ENCODE measurements around the gene C1orf159. TPM values are rescaled to one million over a fixed set of nuclear protein-coding genes. Genes with fewer than 3 reads are reported as not detected.

The C1orf159 gene
- total and polyA plus RNA-seq, 9 of the 15 experiments (the other 6 are each of a cell fraction or from before 2014, with no cell fraction given), result 0.28 to 54.9 (median 10.6) TPM

GRCh38 chr1:1040004-1040991 lies 75.6 kb downstream of the C1orf159 start (continued):
- TF ChIP-seq POLR2G (IDR thresholded peaks at IDR 0.05; ENCODE audit: low read depth, low read length), result 0 out of 2 replicates have a peak, but pooled peaks have one; percentile 34
- TF ChIP-seq GATAD2B (IDR thresholded peaks at IDR 0.05; ENCODE audit: borderline replicate concordance), result 0 out of 2 replicates have a peak, but pooled peaks have one; percentile 56
- TF ChIP-seq CBX2 (IDR thresholded peaks at IDR 0.05; ENCODE audit: insufficient read depth, low read length, poor library complexity, severe bottlenecking), result no peak
- no peak for TF ChIP-seq MITF (IDR thresholded peaks at IDR 0.05)
- no peak for TF ChIP-seq GABPA (tag; conservative IDR thresholded peaks at IDR 0.05; ENCODE audit: low read depth)
- TF ChIP-seq HDGF (IDR thresholded peaks at IDR 0.05), result no peak
- 0 out of 2 replicates have a peak, but pooled peaks have one; percentile 80 for TF ChIP-seq RBM14 (IDR thresholded peaks at IDR 0.05; ENCODE audit: borderline replicate concordance, insufficient read depth, low read depth, low read length)
- peak; percentile 87 for TF ChIP-seq CXXC5 (CRISPR knock-in tag; IDR thresholded peaks at IDR 0.05)
- TF ChIP-seq STAG1 (CRISPR knock-in tag; IDR thresholded peaks at IDR 0.05; ENCODE audit: borderline replicate concordance), result 0 out of 2 replicates have a peak, but pooled peaks have one; percentile 8
- TF ChIP-seq ZNF124 (CRISPR knock-in tag; IDR thresholded peaks at IDR 0.05), result no peak
- TF ChIP-seq FIP1L1 (IDR thresholded peaks at IDR 0.05; ENCODE audit: low read depth, low read length, poor library complexity, severe bottlenecking), result peak; percentile 52
- TF ChIP-seq NRF1 (conservative IDR thresholded peaks at IDR 0.05 in 1 of 2, IDR thresholded peaks at IDR 0.05 in 1 of 2), result peak; percentile 71 to 75
- TF ChIP-seq RREB1 (CRISPR knock-in tag; IDR thresholded peaks at IDR 0.05), result 0 out of 2 replicates have a peak, but pooled peaks have one; percentile 51
- no peak for TF ChIP-seq NFATC3 (IDR thresholded peaks at IDR 0.05)
- TF ChIP-seq FOXO4 (CRISPR knock-in tag; IDR thresholded peaks at IDR 0.05), result peak; percentile 31; the same call in 1 of the 2 replicates
- no peak for TF ChIP-seq PTTG1 (tag; IDR thresholded peaks at IDR 0.05; ENCODE audit: low read depth)
